Measurements from ENCODE around the gene OR6S1.

GRCh38 chr14:20676072-20676471 lies 34.6 kb upstream of the OR6S1 start:
- TF ChIP-seq CTCF (IDR thresholded peaks at IDR 0.05): no peak
- no peak for TF ChIP-seq POLR2A (IDR thresholded peaks at IDR 0.05)
